ENCODE data around the gene KLK5. TPM values are rescaled to one million over a fixed set of nuclear protein-coding genes. Genes with fewer than 3 reads are reported as not detected.

The KLK5 gene
- total and polyA plus RNA-seq, 4 donors: not detected

DNA sequence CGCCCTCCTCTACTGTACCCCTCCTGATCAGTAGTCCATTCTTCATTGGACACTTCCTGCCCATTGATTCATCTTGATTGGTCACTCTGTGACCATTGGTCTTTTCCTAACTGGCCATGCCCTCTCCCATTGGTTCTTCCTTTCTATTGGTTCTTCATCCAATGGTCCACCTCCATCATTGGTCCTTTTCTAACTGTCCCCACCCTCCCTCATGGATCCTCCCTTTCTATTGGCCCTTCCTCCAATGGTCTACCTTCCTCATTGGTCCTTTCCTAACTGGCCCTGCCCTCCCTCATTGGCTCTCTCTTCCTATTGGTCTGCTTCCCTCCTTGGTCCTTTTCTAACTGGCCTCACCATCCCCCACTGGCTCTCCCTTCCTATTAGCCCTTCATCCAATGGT, 9.4 kb upstream of the KLK5 start:
- TF ChIP-seq HNF4A (conservative IDR thresholded peaks at IDR 0.05): no peak
- TF ChIP-seq, protein P1, sequence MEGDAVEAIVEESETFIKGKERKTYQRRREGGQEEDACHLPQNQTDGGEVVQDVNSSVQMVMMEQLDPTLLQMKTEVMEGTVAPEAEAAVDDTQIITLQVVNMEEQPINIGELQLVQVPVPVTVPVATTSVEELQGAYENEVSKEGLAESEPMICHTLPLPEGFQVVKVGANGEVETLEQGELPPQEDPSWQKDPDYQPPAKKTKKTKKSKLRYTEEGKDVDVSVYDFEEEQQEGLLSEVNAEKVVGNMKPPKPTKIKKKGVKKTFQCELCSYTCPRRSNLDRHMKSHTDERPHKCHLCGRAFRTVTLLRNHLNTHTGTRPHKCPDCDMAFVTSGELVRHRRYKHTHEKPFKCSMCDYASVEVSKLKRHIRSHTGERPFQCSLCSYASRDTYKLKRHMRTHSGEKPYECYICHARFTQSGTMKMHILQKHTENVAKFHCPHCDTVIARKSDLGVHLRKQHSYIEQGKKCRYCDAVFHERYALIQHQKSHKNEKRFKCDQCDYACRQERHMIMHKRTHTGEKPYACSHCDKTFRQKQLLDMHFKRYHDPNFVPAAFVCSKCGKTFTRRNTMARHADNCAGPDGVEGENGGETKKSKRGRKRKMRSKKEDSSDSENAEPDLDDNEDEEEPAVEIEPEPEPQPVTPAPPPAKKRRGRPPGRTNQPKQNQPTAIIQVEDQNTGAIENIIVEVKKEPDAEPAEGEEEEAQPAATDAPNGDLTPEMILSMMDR (IDR thresholded peaks at IDR 0.05; ENCODE audit: low read depth, low read length, missing input control): no peak
- no peak for DNase-seq (ENCODE audit: low spot score)
- Histone ChIP-seq H3K27me3 (ENCODE audit: control insufficient read depth in 4 of 4, insufficient read depth in 4 of 4, low read length in 3 of 4) (peaks cover 0 to 2% (median 0%) of the 10 kb centered on the region in 4 donors), H3K27ac (ENCODE audit: low read depth in 1 of 2, low read length in 2 of 2) (no peak overlapping the region), H3K9me3 (ENCODE audit: control insufficient read depth in 4 of 4, low read length in 3 of 4) (peaks cover 0 to 8% (median 1%) of the 10 kb centered on the region in 4 donors), H3K4me1 (ENCODE audit: control insufficient read depth in 4 of 4, insufficient read depth in 4 of 4, low read length in 3 of 4) (no peaks in the 10 kb centered on the region), H3K36me3 (ENCODE audit: control insufficient read depth in 4 of 4, insufficient read depth in 3 of 4, low read depth in 1 of 4, low read length in 3 of 4) (no peaks in the 10 kb centered on the region), H3K4me3 (ENCODE audit: low read depth in 1 of 3, low read length in 3 of 3) (no peak overlapping the region), H3K9ac (ENCODE audit: low read depth in 1 of 2, low read length in 2 of 2) (no peak overlapping the region)
- WGBS: 90% methylated on average over 1 of the region's 1 CpG

DNA sequence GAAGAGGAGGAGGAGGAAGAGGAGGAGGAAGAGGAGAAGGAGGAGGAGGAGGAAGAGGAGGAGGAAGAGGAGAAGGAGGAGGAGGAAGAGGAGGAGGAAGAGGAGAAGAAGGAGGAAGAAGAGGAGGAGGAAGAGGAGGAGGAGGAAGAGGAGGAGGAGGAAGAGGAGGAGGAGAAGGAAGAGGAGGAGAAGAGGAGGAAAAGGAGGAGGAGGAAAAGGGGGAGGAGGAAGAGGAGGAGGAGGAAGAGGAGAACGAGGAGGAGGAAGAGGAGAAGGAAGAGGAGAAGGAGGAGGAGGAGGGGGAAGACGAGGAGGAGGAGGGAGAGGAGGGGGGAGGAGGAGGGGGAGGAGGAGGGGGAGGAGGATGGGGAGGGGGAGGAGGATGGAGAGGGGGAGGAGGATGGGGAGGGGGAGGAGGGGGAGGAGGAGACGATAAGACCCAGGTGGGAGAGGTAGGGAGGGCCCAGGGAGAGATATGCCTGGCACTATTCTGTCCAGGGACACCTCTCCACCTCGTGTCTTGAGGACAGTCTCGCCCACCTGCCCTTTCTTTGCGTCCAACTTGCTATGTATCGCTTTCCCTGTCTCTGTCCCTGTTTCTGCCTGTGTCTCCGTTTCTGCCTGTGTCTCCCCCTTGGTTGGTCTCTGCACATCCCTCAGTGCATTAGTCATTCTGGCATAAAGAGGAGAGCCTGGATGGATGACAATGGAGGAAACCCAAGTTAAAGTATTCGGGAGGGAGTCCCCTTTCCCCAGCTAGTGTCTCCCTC, 7.1 kb upstream of the KLK5 start:
- DNase-seq (ENCODE audit: low spot score): no peak
- Histone ChIP-seq H3K27ac (ENCODE audit: low read depth in 1 of 2, low read length in 2 of 2) (no peak overlapping the region), H3K9ac (ENCODE audit: low read depth in 1 of 2, low read length in 2 of 2) (no peak overlapping the region), H3K9me3 (ENCODE audit: control insufficient read depth in 4 of 4, low read length in 3 of 4) (peaks cover 0 to 8% (median 1%) of the 10 kb centered on the region in 4 donors), H3K4me1 (ENCODE audit: control insufficient read depth in 4 of 4, insufficient read depth in 4 of 4, low read length in 3 of 4) (no peaks in the 10 kb centered on the region), H3K36me3 (ENCODE audit: control insufficient read depth in 4 of 4, insufficient read depth in 3 of 4, low read depth in 1 of 4, low read length in 3 of 4) (no peaks in the 10 kb centered on the region), H3K27me3 (ENCODE audit: control insufficient read depth in 4 of 4, insufficient read depth in 4 of 4, low read length in 3 of 4) (peaks cover 0 to 3% (median under 1%) of the 10 kb centered on the region in 4 donors), H3K4me3 (ENCODE audit: low read depth in 1 of 3, low read length in 3 of 3) (no peak overlapping the region)
- TF ChIP-seq, protein P2, sequence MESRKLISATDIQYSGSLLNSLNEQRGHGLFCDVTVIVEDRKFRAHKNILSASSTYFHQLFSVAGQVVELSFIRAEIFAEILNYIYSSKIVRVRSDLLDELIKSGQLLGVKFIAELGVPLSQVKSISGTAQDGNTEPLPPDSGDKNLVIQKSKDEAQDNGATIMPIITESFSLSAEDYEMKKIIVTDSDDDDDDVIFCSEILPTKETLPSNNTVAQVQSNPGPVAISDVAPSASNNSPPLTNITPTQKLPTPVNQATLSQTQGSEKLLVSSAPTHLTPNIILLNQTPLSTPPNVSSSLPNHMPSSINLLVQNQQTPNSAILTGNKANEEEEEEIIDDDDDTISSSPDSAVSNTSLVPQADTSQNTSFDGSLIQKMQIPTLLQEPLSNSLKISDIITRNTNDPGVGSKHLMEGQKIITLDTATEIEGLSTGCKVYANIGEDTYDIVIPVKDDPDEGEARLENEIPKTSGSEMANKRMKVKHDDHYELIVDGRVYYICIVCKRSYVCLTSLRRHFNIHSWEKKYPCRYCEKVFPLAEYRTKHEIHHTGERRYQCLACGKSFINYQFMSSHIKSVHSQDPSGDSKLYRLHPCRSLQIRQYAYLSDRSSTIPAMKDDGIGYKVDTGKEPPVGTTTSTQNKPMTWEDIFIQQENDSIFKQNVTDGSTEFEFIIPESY (IDR thresholded peaks at IDR 0.05): no peak
- TF ChIP-seq, protein P3, sequence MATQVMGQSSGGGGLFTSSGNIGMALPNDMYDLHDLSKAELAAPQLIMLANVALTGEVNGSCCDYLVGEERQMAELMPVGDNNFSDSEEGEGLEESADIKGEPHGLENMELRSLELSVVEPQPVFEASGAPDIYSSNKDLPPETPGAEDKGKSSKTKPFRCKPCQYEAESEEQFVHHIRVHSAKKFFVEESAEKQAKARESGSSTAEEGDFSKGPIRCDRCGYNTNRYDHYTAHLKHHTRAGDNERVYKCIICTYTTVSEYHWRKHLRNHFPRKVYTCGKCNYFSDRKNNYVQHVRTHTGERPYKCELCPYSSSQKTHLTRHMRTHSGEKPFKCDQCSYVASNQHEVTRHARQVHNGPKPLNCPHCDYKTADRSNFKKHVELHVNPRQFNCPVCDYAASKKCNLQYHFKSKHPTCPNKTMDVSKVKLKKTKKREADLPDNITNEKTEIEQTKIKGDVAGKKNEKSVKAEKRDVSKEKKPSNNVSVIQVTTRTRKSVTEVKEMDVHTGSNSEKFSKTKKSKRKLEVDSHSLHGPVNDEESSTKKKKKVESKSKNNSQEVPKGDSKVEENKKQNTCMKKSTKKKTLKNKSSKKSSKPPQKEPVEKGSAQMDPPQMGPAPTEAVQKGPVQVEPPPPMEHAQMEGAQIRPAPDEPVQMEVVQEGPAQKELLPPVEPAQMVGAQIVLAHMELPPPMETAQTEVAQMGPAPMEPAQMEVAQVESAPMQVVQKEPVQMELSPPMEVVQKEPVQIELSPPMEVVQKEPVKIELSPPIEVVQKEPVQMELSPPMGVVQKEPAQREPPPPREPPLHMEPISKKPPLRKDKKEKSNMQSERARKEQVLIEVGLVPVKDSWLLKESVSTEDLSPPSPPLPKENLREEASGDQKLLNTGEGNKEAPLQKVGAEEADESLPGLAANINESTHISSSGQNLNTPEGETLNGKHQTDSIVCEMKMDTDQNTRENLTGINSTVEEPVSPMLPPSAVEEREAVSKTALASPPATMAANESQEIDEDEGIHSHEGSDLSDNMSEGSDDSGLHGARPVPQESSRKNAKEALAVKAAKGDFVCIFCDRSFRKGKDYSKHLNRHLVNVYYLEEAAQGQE (IDR thresholded peaks at IDR 0.05): no peak
- TF ChIP-seq RXRA (IDR thresholded peaks at IDR 0.05) (no peak), HNF4A (conservative IDR thresholded peaks at IDR 0.05) (no peak), YY1 (IDR thresholded peaks at IDR 0.05) (no peak), RAD21 (IDR thresholded peaks at IDR 0.05) (no peak), NR2F2 (IDR thresholded peaks at IDR 0.05) (no peak), GABPA (IDR thresholded peaks at IDR 0.05 in 1 of 2, conservative IDR thresholded peaks at IDR 0.05 in 1 of 2) (no peak), FOXA1 (IDR thresholded peaks at IDR 0.05) (no peak), FOXA2 (IDR thresholded peaks at IDR 0.05) (no peak), HNF4G (IDR thresholded peaks at IDR 0.05) (no peak)
- 61% methylated on average over 7 of the region's 9 CpGs for WGBS

Measured in liver (tissue), 9 donors.